ENCODE data around the gene SLC7A6OS. TPM values are rescaled to one million over a fixed set of nuclear protein-coding genes. Genes with fewer than 3 reads are reported as not detected.

Gene SLC7A6OS
- total RNA-seq, 1 experiment from 2014 or later, result 16.4 TPM

- TF ChIP-seq POLR2A (IDR thresholded peaks at IDR 0.05; ENCODE audit: borderline replicate concordance, extremely low read depth, insufficient read depth, insufficient read length) (no peak), TCF7L2 (IDR thresholded peaks at IDR 0.05; ENCODE audit: borderline replicate concordance, extremely low read depth, insufficient read depth, insufficient read length) (no peak)
Observed at GRCh38 chr16:68253721-68254120, 57.0 kb downstream of the SLC7A6OS start (continued).

- no peaks in the 10 kb centered on the region for H4K20me1 ChIP-seq (ENCODE audit: insufficient read depth)
- H3K4me1 ChIP-seq (ENCODE audit: control insufficient read depth in 1 of 2, insufficient read depth in 2 of 2, low read length in 2 of 2), result peaks cover 0 to under 1% of the 10 kb centered on the region in 2 experiments; a peak in 1 of 4 replicates
- no peak for TF ChIP-seq ATF3 (IDR thresholded peaks at IDR 0.05)
- TF ChIP-seq FOSL1 (IDR thresholded peaks at IDR 0.05; ENCODE audit: low read depth), result no peak
- no peak for TF ChIP-seq EZH2 (IDR thresholded peaks at IDR 0.05)
- no peak for TF ChIP-seq CTCF (IDR thresholded peaks at IDR 0.05 in 2 of 3, conservative IDR thresholded peaks at IDR 0.05 in 1 of 3; ENCODE audit: borderline replicate concordance in 1 of 3, insufficient read depth in 1 of 3, low read depth in 2 of 3, low read length in 2 of 3)
- no peak for TF ChIP-seq REST (IDR thresholded peaks at IDR 0.05; ENCODE audit: low read depth)
- no peak for TF ChIP-seq JUND (IDR thresholded peaks at IDR 0.05)
- TF ChIP-seq EZH2phosphoT487 (IDR thresholded peaks at IDR 0.05; ENCODE audit: borderline replicate concordance), result no peak
- no peak for TF ChIP-seq SP1 (IDR thresholded peaks at IDR 0.05; ENCODE audit: low read depth)
- no peak for TF ChIP-seq ZNF274 (IDR thresholded peaks at IDR 0.05; ENCODE audit: low read depth, low read length)
- TF ChIP-seq ZBTB33 (IDR thresholded peaks at IDR 0.05; ENCODE audit: extremely low read depth, insufficient replicate concordance, low read length), result no peak
- no peak for TF ChIP-seq RAD21 (IDR thresholded peaks at IDR 0.05; ENCODE audit: low read depth)
- ATAC-seq (no peak), DNase-seq (ENCODE audit: low read depth, low spot score) (no peak)
- POLR2A ChIA-PET, result interaction anchor here (1.3 kb wide), 1 partner anchor 15 kb away, joined by 3 read pairs; no protein-coding TSS in a partner anchor
- H3K9ac ChIP-seq (ENCODE audit: low read length), result no peak overlapping the region
- RAD21 ChIA-PET (ENCODE audit: low non-redundant PET in 1 of 2, low total read pairs in 2 of 2, uncharacterized antibody in 2 of 2, unreplicated experiment in 2 of 2), result no interaction called here
- no peak overlapping the region for H3K27ac ChIP-seq (ENCODE audit: low read depth, low read length)
- no peaks in the 10 kb centered on the region for H3K9me2 ChIP-seq (ENCODE audit: insufficient read depth)
- no TSS peak for BruUV-seq (replicated peaks)
- CTCF ChIA-PET, result interaction anchor here (3.4 kb wide), 1 partner anchor 10 kb away, joined by 16 read pairs; the partner anchor contains the start of gene SLC7A6
- no peak overlapping the region for H3K4me3 ChIP-seq (replicated peaks in 1 of 2; ENCODE audit: low read depth in 1 of 2, low read length in 2 of 2)
- H3K36me3 ChIP-seq (ENCODE audit: control insufficient read depth in 1 of 2, insufficient read depth in 2 of 2, low read length in 2 of 2), result peaks cover 0 to 2% of the 10 kb centered on the region in 2 experiments; a peak in 2 of 4 replicates
- H3K79me2 ChIP-seq (ENCODE audit: insufficient read depth, low read length), result peaks cover 8% of the 10 kb centered on the region; the same call in 1 of the 2 replicates
- no peak overlapping the region for H2AFZ ChIP-seq (ENCODE audit: low read depth, low read length, poor library complexity, severe bottlenecking)
- intact Hi-C loops (cut with micrococcal nuclease), result no loop called here
- H3K9me3 ChIP-seq (ENCODE audit: control insufficient read depth in 1 of 2, insufficient read depth in 1 of 2, low read depth in 1 of 2, low read length in 2 of 2), result no peaks in the 10 kb centered on the region
- H3K4me2 ChIP-seq (ENCODE audit: low read length), result no peak overlapping the region
- no peaks in the 10 kb centered on the region for H3K27me3 ChIP-seq (ENCODE audit: insufficient read depth, low read length)
Observed at GRCh38 chr16:68252383-68252782, 58.4 kb downstream of the SLC7A6OS start.
